Left ventricle myocardium inferior (tissue), 1 donor: Measurements from ENCODE around the gene TRIO. TPM values are rescaled to one million over a fixed set of nuclear protein-coding genes. Genes with fewer than 3 reads are reported as not detected.

ENCODE experiments used
- DNase-seq: peaks from one replicate; pipeline ENCODE4 v3.0.0-alpha.2; 2020
- H3K27ac ChIP-seq: fragments of 200-600 bp; replicated peaks from 2 replicates; pipeline ENCODE4 v1.8.0; 2021
- H3K27me3 ChIP-seq: fragments of 200-600 bp; 2 replicates; pipeline ENCODE4 v1.8.0; 2021; ENCODE audit warnings: low read depth
- H3K36me3 ChIP-seq: fragments of 200-600 bp; 2 replicates; pipeline ENCODE4 v1.8.0; 2021
- H3K4me1 ChIP-seq: fragments of 200-600 bp; 2 replicates; pipeline ENCODE4 v1.8.0; 2021
- H3K4me3 ChIP-seq: fragments of 200-600 bp; 2 replicates; pipeline ENCODE4 v1.8.0; 2021; ENCODE audit warnings: mild to moderate bottlenecking, moderate library complexity
- H3K9me3 ChIP-seq: fragments of 200-600 bp; replicated peaks from 2 replicates; pipeline ENCODE4 v1.8.0; 2021
- CTCF ChIP-seq: fragments of 200-600 bp; IDR thresholded peaks from 2 replicates; pipeline ENCODE4 v1.8.0; 2021; ENCODE audit warnings: antibody characterized with exemption, mild to moderate bottlenecking, borderline replicate concordance
- intact Hi-C: fragments of 100-400 bp; cut with micrococcal nuclease; formaldehyde crosslinking; loops from one replicate; pipeline ENCODE4 v1.11.0; 2022
- total RNA-seq: library from RNA; stranded (reverse); fragmentation: NEBNext Ultra II Directional; extraction: Animal tissue kit (Norgen Biotek cat#: 25700); gene quantifications from one replicate; pipeline ENCODE4 v1.2.1, GENCODE V29; 2021
- donor health status: DM: no; HTN: yes; CAD: no; lungs with severe emphysema.

Gene TRIO
- total RNA-seq, 1 donor from 2014 or later = 52.8 TPM

GRCh38 chr5:14148483-14148882 lies 5.3 kb downstream of the TRIO start:
- peaks cover 85% of the 10 kb centered on the region for H3K4me1 ChIP-seq
- intact Hi-C loops = no loop called here
- H3K9me3 ChIP-seq = no peaks in the 10 kb centered on the region

DNA sequence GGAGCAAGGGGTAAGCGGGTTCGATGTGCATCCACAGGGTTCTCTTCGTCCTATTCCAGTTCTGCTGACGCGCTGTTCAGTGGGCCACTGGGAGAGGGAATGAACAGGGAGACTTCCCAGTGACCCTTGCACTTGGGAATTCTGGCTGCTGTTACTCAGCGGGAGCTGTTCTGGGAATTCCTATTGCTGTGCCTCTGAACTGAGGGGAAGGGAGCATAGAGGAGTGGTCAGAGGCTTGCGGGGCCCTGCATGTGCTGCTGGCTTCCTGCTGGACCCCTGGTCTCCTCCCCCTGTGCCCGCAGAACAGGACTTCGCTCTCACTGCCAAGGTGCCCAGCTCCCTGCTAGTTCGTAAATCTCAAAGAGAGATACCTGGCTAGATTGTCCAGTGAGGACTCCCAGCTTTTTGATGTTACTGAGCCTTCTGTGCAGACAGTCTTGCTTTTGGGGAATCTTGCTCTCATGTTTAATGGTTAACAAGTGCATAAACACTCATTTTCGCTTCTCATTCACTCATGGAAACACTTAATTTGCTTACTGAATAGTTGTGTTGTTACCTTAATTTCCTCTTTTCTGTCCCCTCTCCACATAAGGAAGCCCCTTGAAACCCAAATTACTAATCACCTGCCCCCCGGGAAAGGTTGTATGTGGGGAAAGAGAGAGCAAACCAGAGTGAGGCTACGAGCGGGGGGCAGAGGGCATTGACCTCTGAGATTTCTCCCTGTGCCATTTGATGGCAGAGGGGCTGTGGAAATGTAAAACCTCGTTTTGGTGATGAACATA lies 5.9 kb downstream of the TRIO start:
- intact Hi-C loops = no loop called here
- H3K4me1 ChIP-seq = peaks cover 88% of the 10 kb centered on the region
- H3K27me3 ChIP-seq = no peaks in the 10 kb centered on the region
- no peak for DNase-seq
- no peak overlapping the region for H3K4me3 ChIP-seq
- H3K9me3 ChIP-seq = no peaks in the 10 kb centered on the region
- H3K27ac ChIP-seq = peak overlapping the region; percentile 31
- no peaks in the 10 kb centered on the region for H3K36me3 ChIP-seq
- no peak for TF ChIP-seq CTCF

More at GRCh38 chr5:14148483-14148882, 5.3 kb downstream of the TRIO start:
- Histone ChIP-seq H3K27me3 (no peaks in the 10 kb centered on the region), H3K27ac (peak overlapping the region; percentile 31), H3K4me3 (no peak overlapping the region), H3K36me3 (no peaks in the 10 kb centered on the region)
- DNase-seq = no peak
- no peak for TF ChIP-seq CTCF

- H3K9me3 ChIP-seq = no peaks in the 10 kb centered on the region
- intact Hi-C loops = loop anchor here (10.0 kb wide), 1 partner anchor 115 kb away; no protein-coding TSS in a partner anchor
- DNase-seq = no peak
- H3K27me3 ChIP-seq = no peaks in the 10 kb centered on the region
- H3K4me3 ChIP-seq = no peak overlapping the region
- H3K27ac ChIP-seq = no peak overlapping the region
- no peaks in the 10 kb centered on the region for H3K36me3 ChIP-seq
- H3K4me1 ChIP-seq = peaks cover 88% of the 10 kb centered on the region
- no peak for TF ChIP-seq CTCF
Measured at GRCh38 chr5:14149672-14150274, 6.6 kb downstream of the TRIO start.

DNA sequence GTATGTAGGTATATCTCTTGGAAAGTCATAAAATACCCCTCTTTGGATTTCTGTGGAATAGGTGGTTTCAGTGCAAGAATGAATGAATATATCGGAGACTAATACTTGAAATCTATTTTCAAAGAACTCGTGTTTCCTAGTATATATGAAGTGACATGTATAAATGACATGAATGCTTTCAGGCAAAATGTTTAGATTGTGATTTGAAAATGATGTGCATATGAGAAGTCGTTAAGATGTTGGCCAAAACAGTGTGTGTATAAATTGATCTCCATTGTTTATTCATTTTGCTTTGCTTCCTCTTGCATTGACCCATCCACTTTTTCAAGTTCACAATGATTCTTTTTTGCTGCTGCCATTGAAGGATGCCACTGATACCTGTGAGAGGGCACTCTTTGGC lies 8.3 kb downstream of the TRIO start:
- Histone ChIP-seq H3K4me1 (peaks cover 88% of the 10 kb centered on the region), H3K36me3 (no peaks in the 10 kb centered on the region)
- intact Hi-C loops = loop anchor here (10.0 kb wide), 1 partner anchor 113 kb away; no protein-coding TSS in a partner anchor

More for the DNA sequence above, 8.3 kb downstream of the TRIO start:
- H3K27ac ChIP-seq = no peak overlapping the region
- no peak for DNase-seq
- TF ChIP-seq CTCF = no peak
- no peaks in the 10 kb centered on the region for H3K27me3 ChIP-seq
- no peaks in the 10 kb centered on the region for H3K9me3 ChIP-seq
- H3K4me3 ChIP-seq = no peak overlapping the region
